ENCODE measurements around the gene HACD2.

DNA sequence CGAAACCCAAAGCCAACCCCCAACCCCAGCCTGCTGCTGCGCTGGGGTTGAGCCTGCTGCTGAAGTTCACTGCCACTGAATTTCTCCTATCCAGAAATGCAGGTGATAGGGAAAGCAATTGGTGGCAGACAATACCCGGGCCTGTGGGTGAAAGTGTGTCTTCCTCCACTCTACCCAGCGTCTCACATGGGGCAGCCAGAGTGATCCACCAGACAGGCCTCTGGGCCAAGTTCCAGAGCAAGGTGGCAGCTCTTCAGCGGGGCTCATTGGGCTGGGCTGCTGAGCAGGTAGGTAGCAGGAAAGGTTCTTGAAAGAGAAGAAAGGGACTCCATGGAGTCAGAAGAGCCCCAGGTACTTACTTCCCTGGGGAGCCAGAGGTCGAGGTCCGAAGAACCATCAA lies 141.9 kb downstream of the HACD2 start:
- TF ChIP-seq, protein P1, sequence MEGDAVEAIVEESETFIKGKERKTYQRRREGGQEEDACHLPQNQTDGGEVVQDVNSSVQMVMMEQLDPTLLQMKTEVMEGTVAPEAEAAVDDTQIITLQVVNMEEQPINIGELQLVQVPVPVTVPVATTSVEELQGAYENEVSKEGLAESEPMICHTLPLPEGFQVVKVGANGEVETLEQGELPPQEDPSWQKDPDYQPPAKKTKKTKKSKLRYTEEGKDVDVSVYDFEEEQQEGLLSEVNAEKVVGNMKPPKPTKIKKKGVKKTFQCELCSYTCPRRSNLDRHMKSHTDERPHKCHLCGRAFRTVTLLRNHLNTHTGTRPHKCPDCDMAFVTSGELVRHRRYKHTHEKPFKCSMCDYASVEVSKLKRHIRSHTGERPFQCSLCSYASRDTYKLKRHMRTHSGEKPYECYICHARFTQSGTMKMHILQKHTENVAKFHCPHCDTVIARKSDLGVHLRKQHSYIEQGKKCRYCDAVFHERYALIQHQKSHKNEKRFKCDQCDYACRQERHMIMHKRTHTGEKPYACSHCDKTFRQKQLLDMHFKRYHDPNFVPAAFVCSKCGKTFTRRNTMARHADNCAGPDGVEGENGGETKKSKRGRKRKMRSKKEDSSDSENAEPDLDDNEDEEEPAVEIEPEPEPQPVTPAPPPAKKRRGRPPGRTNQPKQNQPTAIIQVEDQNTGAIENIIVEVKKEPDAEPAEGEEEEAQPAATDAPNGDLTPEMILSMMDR (IDR thresholded peaks at IDR 0.05): no peak
- no peak for TF ChIP-seq YY1 (IDR thresholded peaks at IDR 0.05; ENCODE audit: low read depth)
- TF ChIP-seq REST (IDR thresholded peaks at IDR 0.05; ENCODE audit: low read depth, low read length): no peak

Measured in SK-N-SH (cell line).